ENCODE measurements around the gene WDR93. TPM values are rescaled to one million over a fixed set of nuclear protein-coding genes. Genes with fewer than 3 reads are reported as not detected.

The WDR93 gene
- polyA plus RNA-seq, 3 donors = not detected

- H4K20me1 ChIP-seq (ENCODE audit: insufficient read depth, low read length) = no peaks in the 10 kb centered on the region
- intact Hi-C loops (cut with micrococcal nuclease) = no loop called here
- no peaks in the 10 kb centered on the region for H3K79me2 ChIP-seq (ENCODE audit: insufficient read depth, low read length)
- H3K27me3 Mint-ChIP-seq (ENCODE audit: low read depth in 3 of 3) = peaks cover 8 to 15% (median 13%) of the 10 kb centered on the region in 3 donors
- H3K27ac Mint-ChIP-seq = peak overlapping the region in 1 of 7 donors; percentile 66
- H3K4me3 ChIP-seq (replicated peaks in 1 of 3; ENCODE audit: low read depth in 2 of 3, low read length in 3 of 3) = no peak overlapping the region
- H3K9ac ChIP-seq (ENCODE audit: insufficient read depth, low read length, poor library complexity, severe bottlenecking) = no peak overlapping the region
- H3K27me3 ChIP-seq (ENCODE audit: control insufficient read depth in 2 of 2, insufficient read depth in 2 of 2, low read length in 2 of 2) = peaks cover 0 to 10% of the 10 kb centered on the region in 2 donors
- H2AFZ ChIP-seq (ENCODE audit: insufficient read depth, low read depth, low read length, poor library complexity, severe bottlenecking) = no peak overlapping the region
- H3K36me3 Mint-ChIP-seq = peaks cover 0 to 3% of the 10 kb centered on the region in 2 donors
- H3K9me3 ChIP-seq (replicated peaks in 1 of 2; ENCODE audit: control insufficient read depth in 1 of 2, insufficient read depth in 1 of 2, low read length in 2 of 2) = no peaks in the 10 kb centered on the region
- H3K4me1 ChIP-seq (ENCODE audit: control insufficient read depth in 1 of 2, insufficient read depth in 2 of 2, low read length in 2 of 2) = peaks cover 5 to 7% of the 10 kb centered on the region in 2 donors
- no peak for TF ChIP-seq CTCF (IDR thresholded peaks at IDR 0.05)
- H3K27ac ChIP-seq (ENCODE audit: low read depth in 1 of 2, low read length in 2 of 2) = no peak overlapping the region
- H3K4me3 Mint-ChIP-seq = no peak overlapping the region
- no peak for DNase-seq
- no peak overlapping the region for H3K4me2 ChIP-seq (replicated peaks; ENCODE audit: extremely low read depth, low read length, poor library complexity, severe bottlenecking)
- no peaks in the 10 kb centered on the region for H3K36me3 ChIP-seq (replicated peaks in 1 of 2; ENCODE audit: control insufficient read depth in 1 of 2, insufficient read depth in 2 of 2, low read length in 2 of 2)
- WGBS (ENCODE audit: insufficient coverage) = 95% methylated on average over 10 of the region's 13 CpGs
- peaks cover 7% of the 10 kb centered on the region for H3K4me1 Mint-ChIP-seq
- H3K9me3 Mint-ChIP-seq = no peaks in the 10 kb centered on the region
Measured at GRCh38 chr15:89745131-89745530, 54.5 kb downstream of the WDR93 start.

GRCh38 chr15:89745768-89746167, 55.2 kb downstream of the WDR93 start:
- Histone ChIP-seq H3K27ac (ENCODE audit: low read depth in 1 of 2, low read length in 2 of 2) (no peak overlapping the region), H3K36me3 (replicated peaks in 1 of 2; ENCODE audit: control insufficient read depth in 1 of 2, insufficient read depth in 2 of 2, low read length in 2 of 2) (no peaks in the 10 kb centered on the region), H3K79me2 (ENCODE audit: insufficient read depth, low read length) (no peaks in the 10 kb centered on the region), H3K4me1 (ENCODE audit: control insufficient read depth in 1 of 2, insufficient read depth in 2 of 2, low read length in 2 of 2) (peaks cover 7 to 13% of the 10 kb centered on the region in 2 donors), H3K9ac (ENCODE audit: insufficient read depth, low read length, poor library complexity, severe bottlenecking) (no peak overlapping the region), H3K27me3 (ENCODE audit: control insufficient read depth in 2 of 2, insufficient read depth in 2 of 2, low read length in 2 of 2) (peaks cover 0 to 12% of the 10 kb centered on the region in 2 donors), H3K4me2 (replicated peaks; ENCODE audit: extremely low read depth, low read length, poor library complexity, severe bottlenecking) (no peak overlapping the region), H3K9me3 (replicated peaks in 1 of 2; ENCODE audit: control insufficient read depth in 1 of 2, insufficient read depth in 1 of 2, low read length in 2 of 2) (no peaks in the 10 kb centered on the region), H3K4me3 (replicated peaks in 1 of 3; ENCODE audit: low read depth in 2 of 3, low read length in 3 of 3) (no peak overlapping the region), H4K20me1 (ENCODE audit: insufficient read depth, low read length) (no peaks in the 10 kb centered on the region), H2AFZ (ENCODE audit: insufficient read depth, low read depth, low read length, poor library complexity, severe bottlenecking) (no peak overlapping the region)
- no peak for TF ChIP-seq CTCF (IDR thresholded peaks at IDR 0.05)
- no peaks in the 10 kb centered on the region for H3K9me3 Mint-ChIP-seq
- H3K4me1 Mint-ChIP-seq = peaks cover 6% of the 10 kb centered on the region
- DNase-seq = no peak
- peaks cover 0 to 3% of the 10 kb centered on the region in 2 donors for H3K36me3 Mint-ChIP-seq
- intact Hi-C loops (cut with micrococcal nuclease) = no loop called here
- peaks cover 8 to 15% (median 14%) of the 10 kb centered on the region in 3 donors for H3K27me3 Mint-ChIP-seq (ENCODE audit: low read depth in 3 of 3)
- H3K27ac Mint-ChIP-seq = no peak overlapping the region
- WGBS (ENCODE audit: insufficient coverage) = 100% methylated on average over 1 of the region's 1 CpG
- no peak overlapping the region for H3K4me3 Mint-ChIP-seq

Measured in CD14-positive monocyte (primary cell).